SK-N-SH treated with all-trans-retinoic acid at 6 μM for 48 hours (cell line): Measurements from ENCODE around the gene KIAA1328.

ENCODE experiments used
- ATAC-seq: fragments of 200-7000 bp; cut with Tn5 transposase; 3 replicates; pipeline ENCODE4 v1.9.1; 2020; ENCODE audit warnings: mild to moderate bottlenecking, moderate library complexity
- ARNTL ChIP-seq: fragments of 450-650 bp; formaldehyde crosslinking; IDR thresholded peaks from 2 replicates; pipeline ENCODE4 v1.5.0; 2020; ENCODE audit warnings: low read depth, mild to moderate bottlenecking, moderate library complexity, borderline replicate concordance
- BACH2 ChIP-seq: fragments of 250-450 bp; sonication (Bioruptor Pico); IDR thresholded peaks from 2 replicates; pipeline ENCODE4 v1.9.0; 2021; ENCODE audit warnings: mild to moderate bottlenecking, borderline replicate concordance
- CREB5 ChIP-seq: fragments of 250-450 bp; sonication (Bioruptor Pico); IDR thresholded peaks from 2 replicates; pipeline ENCODE4 v1.5.1; 2020; ENCODE audit warnings: low read depth, mild to moderate bottlenecking, moderate library complexity
- CSDC2 ChIP-seq: fragments of 250-450 bp; sonication (Bioruptor Pico); IDR thresholded peaks from 2 replicates; pipeline ENCODE4 v1.5.0; 2020; ENCODE audit warnings: mild to moderate bottlenecking, moderate library complexity
- CSRNP3 ChIP-seq: fragments of 250-450 bp; sonication (Bioruptor Pico); IDR thresholded peaks from 2 replicates; pipeline ENCODE4 v1.5.1; 2021; ENCODE audit warnings: mild to moderate bottlenecking, moderate library complexity
- ESRRG ChIP-seq: fragments of 250-450 bp; sonication (Bioruptor Pico); IDR thresholded peaks from 2 replicates; pipeline ENCODE4 v1.6.1; 2021; ENCODE audit warnings: mild to moderate bottlenecking
- GLIS3 ChIP-seq: fragments of 250-450 bp; sonication (Bioruptor Pico); IDR thresholded peaks from 2 replicates; pipeline ENCODE4 v1.5.0; 2020; ENCODE audit warnings: mild to moderate bottlenecking, moderate library complexity
- ISL1 ChIP-seq: fragments of 250-450 bp; sonication (Bioruptor Pico); IDR thresholded peaks from 2 replicates; pipeline ENCODE4 v2.1.2; 2022; ENCODE audit warnings: mild to moderate bottlenecking, moderate library complexity
- PATZ1 ChIP-seq: fragments of 250-450 bp; sonication (Bioruptor Pico); IDR thresholded peaks from 2 replicates; pipeline ENCODE4 v1.8.0; 2020; ENCODE audit warnings: mild to moderate bottlenecking, moderate library complexity, borderline replicate concordance
- POU6F1 ChIP-seq: fragments of 250-450 bp; sonication (Bioruptor Pico); IDR thresholded peaks from 2 replicates; pipeline ENCODE4 v1.8.0; 2021; ENCODE audit warnings: low read depth, mild to moderate bottlenecking, moderate library complexity, borderline replicate concordance
- PPARA ChIP-seq: fragments of 250-450 bp; sonication (Bioruptor Pico); IDR thresholded peaks from 2 replicates; pipeline ENCODE4 v1.5.0; 2020; ENCODE audit warnings: mild to moderate bottlenecking, borderline replicate concordance
- RARB ChIP-seq: fragments of 250-450 bp; sonication (Bioruptor Pico); IDR thresholded peaks from 2 replicates; pipeline ENCODE4 v1.8.0; 2021; ENCODE audit warnings: mild to moderate bottlenecking, moderate library complexity
- SNAI2 ChIP-seq: fragments of 250-450 bp; sonication (Bioruptor Pico); IDR thresholded peaks from 2 replicates; pipeline ENCODE4 v1.5.0; 2020; ENCODE audit warnings: mild to moderate bottlenecking, moderate library complexity
- TCF4 ChIP-seq: fragments of 250-450 bp; sonication (Bioruptor Pico); IDR thresholded peaks from 2 replicates; pipeline ENCODE4 v1.8.0; 2021; ENCODE audit warnings: mild to moderate bottlenecking, moderate library complexity, borderline replicate concordance
- TOX ChIP-seq: fragments of 250-450 bp; sonication (Bioruptor Pico); IDR thresholded peaks from 2 replicates; pipeline ENCODE4 v1.8.0; 2021; ENCODE audit warnings: mild to moderate bottlenecking, moderate library complexity, borderline replicate concordance
- TSHZ2 ChIP-seq: fragments of 250-450 bp; sonication (Bioruptor Pico); IDR thresholded peaks from 2 replicates; pipeline ENCODE4 v1.5.0; 2020; ENCODE audit warnings: mild to moderate bottlenecking, moderate library complexity
- ZC3H10 ChIP-seq: fragments of 250-450 bp; sonication (Bioruptor Pico); IDR thresholded peaks from 2 replicates; pipeline ENCODE4 v1.5.1; 2021; ENCODE audit warnings: mild to moderate bottlenecking, moderate library complexity
- ZFP3 ChIP-seq: fragments of 250-450 bp; sonication (Bioruptor Pico); IDR thresholded peaks from 2 replicates; pipeline ENCODE4 v1.5.0; 2020; ENCODE audit warnings: mild to moderate bottlenecking, moderate library complexity
- ZFP30 ChIP-seq: fragments of 450-650 bp; formaldehyde crosslinking; IDR thresholded peaks from 2 replicates; pipeline ENCODE4 v1.5.0; 2022; ENCODE audit warnings: mild to moderate bottlenecking, moderate library complexity
- ZNF565 ChIP-seq: fragments of 450-650 bp; formaldehyde crosslinking; conservative IDR thresholded peaks from 2 replicates; pipeline ENCODE4 v1.5.0; 2020; ENCODE audit warnings: low read depth, mild to moderate bottlenecking, moderate library complexity
- ZNF70 ChIP-seq: fragments of 450-650 bp; formaldehyde crosslinking; IDR thresholded peaks from 2 replicates; pipeline ENCODE4 v1.5.0; 2020; ENCODE audit warnings: mild to moderate bottlenecking, moderate library complexity
- ZNF8 ChIP-seq: fragments of 450-650 bp; formaldehyde crosslinking; IDR thresholded peaks from 2 replicates; pipeline ENCODE4 v1.5.0; 2020; ENCODE audit warnings: mild to moderate bottlenecking, moderate library complexity

KIAA1328 gene

GRCh38 chr18:37244618-37245017, 415.7 kb downstream of the KIAA1328 start:
- no peak for ATAC-seq
- TF ChIP-seq ESRRG (CRISPR knock-in tag) = no peak
- TF ChIP-seq, all 23 proteins: peak for 0

- TF ChIP-seq BACH2 (CRISPR knock-in tag) (no peak), POU6F1 (CRISPR knock-in tag) (no peak), ZFP3 (no peak), PATZ1 (CRISPR knock-in tag) (no peak), ZFP30 (CRISPR knock-in tag) (no peak), CREB5 (CRISPR knock-in tag) (no peak), ZC3H10 (CRISPR knock-in tag) (no peak), ZNF565 (no peak), CSDC2 (CRISPR knock-in tag) (no peak), ARNTL (CRISPR knock-in tag) (no peak), TCF4 (CRISPR knock-in tag) (no peak), ZNF70 (CRISPR knock-in tag) (no peak), RARB (no peak), ISL1 (CRISPR knock-in tag) (no peak), CSRNP3 (no peak), ESRRG (CRISPR knock-in tag) (no peak)
- ATAC-seq = no peak
Observed at GRCh38 chr18:37246779-37247340, 417.9 kb downstream of the KIAA1328 start.

- TF ChIP-seq ZNF565 (no peak), ESRRG (CRISPR knock-in tag) (no peak), POU6F1 (CRISPR knock-in tag) (no peak), TSHZ2 (CRISPR knock-in tag) (no peak), SNAI2 (no peak), PATZ1 (CRISPR knock-in tag) (no peak), CSDC2 (CRISPR knock-in tag) (no peak), ZFP3 (no peak), BACH2 (CRISPR knock-in tag) (no peak), PPARA (no peak), ARNTL (CRISPR knock-in tag) (no peak), ZC3H10 (CRISPR knock-in tag) (no peak), TOX (CRISPR knock-in tag) (no peak), ZFP30 (CRISPR knock-in tag) (no peak), GLIS3 (CRISPR knock-in tag) (no peak), ZNF70 (CRISPR knock-in tag) (no peak), ZNF8 (CRISPR knock-in tag) (no peak)
- TF ChIP-seq, all 23 proteins: peak for 0
- no peak; the same call in 2 of the 3 replicates for ATAC-seq
Observed at GRCh38 chr18:37247497-37248161, 418.7 kb downstream of the KIAA1328 start.
